ENCODE data around the gene KIF19.

The KIF19 gene

DNA sequence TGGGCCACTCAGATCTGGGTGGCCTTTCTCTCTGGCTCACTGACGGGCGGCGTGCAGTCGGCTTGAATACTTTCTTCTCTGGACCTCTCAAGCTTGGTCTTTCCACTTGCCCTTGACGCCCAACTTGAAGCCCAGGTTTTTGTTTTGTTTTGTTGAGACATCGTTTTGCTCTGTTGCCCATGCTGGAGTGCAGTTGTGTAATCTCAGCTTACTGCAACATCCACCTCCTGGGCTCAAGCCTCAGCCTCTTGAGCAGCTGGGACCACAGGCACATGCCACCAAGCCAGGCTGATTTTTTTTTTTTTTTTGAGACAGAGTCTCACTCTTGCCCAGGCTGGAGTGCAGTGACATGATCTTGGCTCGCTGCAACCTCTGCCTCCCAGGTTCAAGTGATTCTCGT, 22.7 kb upstream of the KIF19 start:
- no peak for DNase-seq (ENCODE audit: low read depth in 3 of 3)

DNA sequence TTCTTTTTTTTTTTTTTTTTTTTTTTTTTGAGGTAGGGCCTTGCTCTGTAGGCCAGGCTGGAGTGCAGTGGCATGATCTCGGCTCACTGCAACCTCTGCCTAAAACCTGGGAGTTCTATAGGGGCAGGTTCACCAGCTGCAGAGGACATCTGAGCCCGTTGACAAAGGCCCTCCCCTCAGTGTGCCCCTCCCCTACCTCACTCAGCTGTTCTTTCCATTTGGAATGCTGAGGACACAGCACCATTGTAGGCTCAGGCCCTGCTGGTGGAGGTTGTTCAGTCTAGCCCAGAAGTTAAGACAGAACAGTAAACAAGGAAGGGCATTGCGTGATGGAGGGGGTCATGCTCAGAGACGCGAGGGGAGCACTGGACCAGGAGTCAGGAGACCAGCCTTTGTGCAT, 21.8 kb upstream of the KIF19 start:
- DNase-seq (ENCODE audit: low read depth in 3 of 3) = no peak

DNA sequence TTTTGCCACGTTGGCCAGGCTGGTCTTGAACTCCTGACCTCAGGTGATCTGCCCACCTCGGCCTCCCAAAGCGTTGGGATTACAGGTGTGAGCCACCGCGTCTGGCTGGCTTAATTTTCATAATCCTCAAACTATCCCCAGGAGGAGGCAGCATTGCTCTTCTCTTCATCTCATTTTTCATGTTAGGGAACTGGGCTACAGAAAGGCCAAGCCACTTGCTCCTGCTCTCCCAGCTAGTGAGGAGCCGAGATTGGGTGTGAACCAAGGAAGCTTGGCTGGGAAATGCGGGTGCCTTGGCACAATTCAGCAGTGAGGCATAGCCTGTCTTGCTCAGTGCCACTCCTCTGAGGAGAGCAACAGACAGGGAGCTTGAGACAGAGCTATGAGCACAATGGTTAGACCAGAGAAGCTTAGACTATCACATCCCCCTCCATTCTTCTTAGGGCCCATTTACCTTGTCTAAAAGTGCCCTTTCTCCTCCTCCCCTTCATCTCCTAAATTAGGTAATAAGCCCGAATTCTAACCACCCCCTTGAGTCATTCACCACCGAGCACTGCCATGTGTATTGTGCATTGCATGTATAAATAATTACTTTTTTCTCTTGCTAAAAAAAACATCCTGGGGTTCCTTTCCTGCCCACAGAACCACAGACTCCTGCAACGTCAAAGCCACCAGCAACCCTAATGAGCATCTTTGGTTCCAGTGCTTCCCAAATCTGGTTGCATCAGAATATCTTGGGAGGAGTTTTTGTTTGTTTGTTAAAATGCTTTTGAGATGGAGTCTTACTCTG, 20.0 kb upstream of the KIF19 start:
- DNase-seq (ENCODE audit: low read depth in 3 of 3) = no peak

DNA sequence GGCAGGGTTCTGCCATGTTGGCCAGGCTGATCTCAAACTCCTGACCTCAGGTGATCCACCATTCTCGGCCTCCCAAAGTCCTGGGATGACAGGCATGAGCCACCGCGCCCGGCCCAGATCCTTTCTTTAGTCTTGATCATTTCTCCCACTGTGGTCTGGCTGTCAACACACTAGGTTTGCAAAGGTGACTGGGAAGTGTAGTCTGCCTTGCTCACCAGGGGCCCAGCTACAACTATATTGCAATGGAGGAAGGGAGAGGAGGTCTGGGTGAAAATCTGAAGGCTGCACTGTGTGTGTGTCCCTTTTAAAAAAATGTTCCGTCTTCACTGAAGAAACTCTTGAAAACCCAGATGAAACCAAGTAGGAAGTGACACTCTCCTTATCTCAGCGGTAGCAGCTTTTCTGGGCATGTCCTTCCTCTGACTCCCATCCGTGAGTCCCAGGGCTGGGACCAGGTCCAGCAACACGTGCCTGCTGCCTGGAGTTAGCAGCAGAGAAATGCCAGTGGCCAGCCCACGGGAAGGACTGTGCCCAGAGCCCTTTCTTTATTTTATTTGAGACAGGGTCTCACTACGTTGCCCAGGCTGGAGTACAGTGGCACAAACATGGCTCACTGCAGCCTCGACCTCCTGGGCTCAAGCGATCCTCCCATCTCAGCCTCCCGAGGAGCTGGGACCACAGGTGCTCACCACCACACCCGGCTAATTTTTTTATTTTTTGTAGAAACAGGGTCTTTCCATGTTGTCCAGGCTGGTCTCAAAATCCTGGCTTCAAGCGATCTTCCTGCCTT, 17.8 kb upstream of the KIF19 start:
- DNase-seq (ENCODE audit: low read depth in 3 of 3) = no peak

DNA sequence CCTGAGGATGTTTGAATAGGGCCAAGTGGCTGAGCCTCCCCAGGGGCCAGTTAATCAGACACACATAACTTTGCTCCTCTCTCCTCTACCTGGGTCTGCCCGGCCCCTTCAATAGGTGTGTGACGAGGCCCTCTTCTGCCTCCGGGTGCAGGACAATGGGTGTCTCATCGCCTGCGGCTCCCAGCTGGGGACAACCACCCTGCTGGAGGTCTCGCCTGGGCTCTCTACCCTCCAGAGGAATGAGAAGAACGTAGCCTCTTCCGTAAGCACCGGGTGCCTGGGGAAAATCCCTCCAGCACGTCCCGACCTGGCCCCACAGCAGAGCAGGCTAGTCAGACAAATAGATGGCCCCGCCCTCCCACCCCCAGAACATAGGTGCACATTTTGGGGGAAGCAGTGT, 16.1 kb upstream of the KIF19 start:
- no peak for DNase-seq (ENCODE audit: low read depth in 3 of 3)

DNA sequence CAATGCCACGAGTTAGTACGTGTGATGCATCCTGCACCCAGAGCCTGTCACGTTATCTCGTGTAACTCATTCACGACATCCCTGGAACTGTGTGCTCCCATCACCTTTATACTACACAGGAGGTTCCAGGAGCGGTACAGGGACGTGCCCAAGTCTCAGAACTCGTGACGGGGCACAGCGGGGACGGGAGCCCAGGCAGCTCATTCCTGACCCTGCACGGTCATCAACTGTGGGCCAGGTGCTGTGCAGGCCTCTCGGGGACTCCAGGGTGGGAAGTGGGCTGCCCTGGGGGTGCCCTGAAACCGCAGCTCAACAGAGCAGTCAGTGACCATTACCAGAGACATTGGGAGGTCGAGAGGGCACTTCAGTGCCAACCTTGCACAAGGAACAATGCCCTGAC, 11.1 kb upstream of the KIF19 start:
- DNase-seq (ENCODE audit: low read depth in 3 of 3) = no peak

DNA sequence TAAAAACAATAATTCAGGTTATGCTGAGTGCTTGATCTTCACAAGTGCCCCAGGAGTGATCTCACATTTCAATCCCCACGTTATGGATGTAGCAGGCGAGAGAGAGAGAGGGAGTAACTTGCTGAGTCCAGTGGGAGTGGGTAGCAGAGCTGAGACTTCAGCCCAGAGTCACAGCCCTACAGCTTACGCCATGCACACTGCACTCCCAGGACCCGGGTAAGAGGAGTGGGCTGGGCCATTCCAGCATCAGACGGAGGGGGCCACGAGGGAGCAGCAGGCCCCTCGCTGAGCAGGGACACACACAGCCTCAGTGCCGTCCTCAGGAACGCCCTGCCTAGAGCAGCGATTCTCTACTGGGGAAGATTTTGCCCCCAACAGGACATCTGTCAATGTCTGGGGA, 9.8 kb upstream of the KIF19 start:
- no peak for DNase-seq (ENCODE audit: low read depth in 3 of 3)

DNA sequence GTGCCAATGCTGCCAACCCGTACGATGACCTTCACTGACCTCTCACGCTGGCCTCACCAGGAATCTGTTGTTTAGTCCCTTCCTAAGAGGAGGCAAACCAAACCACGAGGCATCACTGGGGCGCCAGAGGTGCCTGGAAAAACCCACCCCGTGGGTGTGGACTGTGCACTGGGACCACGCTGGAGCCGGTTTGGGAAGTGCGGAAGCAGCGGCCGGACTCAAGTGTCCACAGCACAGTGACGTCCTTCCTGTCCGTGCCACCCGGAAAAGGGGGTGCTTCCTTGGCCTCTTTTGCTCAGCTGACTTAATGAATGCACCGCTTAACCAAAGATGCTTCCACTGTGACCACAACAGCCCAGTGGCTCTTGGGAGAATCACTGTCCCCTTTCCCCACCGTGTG, 9.0 kb upstream of the KIF19 start:
- DNase-seq (ENCODE audit: low read depth in 3 of 3) = no peak

DNA sequence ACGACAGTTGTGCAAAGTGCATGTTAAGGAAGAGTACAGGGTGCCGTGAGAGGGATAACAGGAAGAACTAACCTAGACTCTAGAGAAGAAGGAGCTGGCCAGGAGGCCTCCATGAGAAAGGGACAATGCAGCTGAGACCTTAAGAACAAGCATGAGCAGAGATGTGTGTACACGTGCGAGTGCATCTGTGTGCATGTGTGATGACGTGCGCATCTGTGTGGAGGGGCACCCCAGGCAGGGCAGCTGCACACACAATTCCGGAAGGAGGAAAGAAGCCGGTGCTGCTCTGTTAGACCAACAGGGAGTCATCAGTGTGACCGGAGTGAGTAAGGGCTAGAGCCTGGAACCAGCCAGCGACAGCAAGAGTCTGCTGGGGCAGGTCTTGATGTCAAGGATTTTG, 7.6 kb upstream of the KIF19 start:
- DNase-seq (ENCODE audit: low read depth in 3 of 3) = no peak

DNA sequence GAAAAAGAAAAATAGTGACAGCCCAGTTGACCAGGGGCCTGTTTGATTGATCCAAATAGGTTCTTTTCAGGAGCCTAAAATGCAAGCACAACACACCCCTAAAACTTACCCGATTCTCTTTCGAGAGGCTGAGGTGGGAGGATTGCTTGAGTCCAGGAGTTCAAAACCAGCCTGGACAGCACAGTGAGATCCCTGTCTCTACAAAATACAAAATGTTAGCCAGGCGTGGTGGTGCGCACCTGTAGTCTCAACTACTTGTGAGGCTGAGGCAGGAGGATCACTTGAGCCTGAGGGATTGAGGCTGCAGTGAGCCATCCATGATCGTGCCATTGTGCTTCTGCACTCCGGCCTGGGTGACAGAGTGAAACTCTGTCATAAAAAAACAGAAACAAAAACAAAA, 1.5 kb upstream of the KIF19 start:
- no peak for DNase-seq (ENCODE audit: low read depth in 3 of 3)

DNA sequence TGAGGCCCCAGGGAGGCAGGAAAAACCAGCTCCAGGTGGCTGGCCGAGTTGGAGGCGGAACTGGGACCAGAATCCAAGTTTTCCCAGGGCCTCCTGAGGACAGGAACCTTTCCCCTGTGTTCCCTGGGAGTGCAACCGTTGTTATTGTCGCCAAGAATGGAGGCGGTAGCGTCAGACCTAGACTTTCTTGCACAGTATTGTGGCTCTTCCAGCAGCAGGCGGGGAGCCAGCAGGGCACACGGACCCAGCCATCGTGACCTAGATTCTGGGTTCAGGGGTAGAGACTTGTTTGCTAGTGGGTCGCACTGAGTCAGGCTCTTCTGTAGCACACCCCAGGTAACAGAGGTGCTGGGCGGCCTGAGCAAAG, 667 bp upstream of the KIF19 start:
- no peak for DNase-seq (ENCODE audit: low read depth in 3 of 3)

DNA sequence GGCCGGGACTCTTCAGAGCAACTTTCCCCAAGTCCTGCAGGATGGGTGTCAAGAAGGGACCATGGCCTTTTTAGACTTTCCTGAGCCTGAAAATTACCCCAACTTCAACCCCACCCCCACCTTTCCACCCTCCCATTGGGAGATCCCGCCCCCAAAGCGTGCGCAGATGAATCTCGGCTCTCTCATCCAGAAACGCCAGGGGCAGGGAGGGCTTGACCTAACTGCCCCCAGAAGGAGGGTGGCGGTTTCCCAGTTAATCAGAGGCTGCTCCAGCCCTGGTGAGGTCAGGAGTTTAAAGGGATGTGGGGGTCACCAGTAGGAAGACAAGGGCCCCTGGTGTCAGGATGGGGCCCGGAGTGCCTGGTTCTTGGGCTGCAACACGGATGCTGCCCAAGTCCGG, 480 bp downstream of the KIF19 start:
- DNase-seq (ENCODE audit: low read depth in 3 of 3) = no peak

DNA sequence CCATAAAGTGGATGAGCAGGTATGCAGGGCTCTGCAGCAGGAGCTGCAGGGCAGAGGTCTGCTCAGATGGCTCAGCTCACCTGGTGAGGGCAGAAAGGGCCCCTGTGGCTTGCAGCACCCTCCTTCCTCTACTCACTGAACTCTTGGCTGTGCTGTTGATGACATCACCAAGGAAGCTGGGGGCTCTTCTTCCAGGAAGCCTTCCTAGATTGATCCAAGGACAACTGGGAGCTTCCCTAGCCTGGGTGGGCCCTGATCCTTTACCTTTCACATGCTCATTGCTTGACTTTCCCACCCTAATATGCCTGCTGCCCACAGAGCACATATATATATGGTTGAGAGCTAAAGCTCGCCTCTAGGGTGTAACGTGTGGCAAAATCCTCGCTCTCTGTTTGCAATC, 2.5 kb downstream of the KIF19 start:
- DNase-seq (ENCODE audit: low read depth in 3 of 3) = no peak

DNA sequence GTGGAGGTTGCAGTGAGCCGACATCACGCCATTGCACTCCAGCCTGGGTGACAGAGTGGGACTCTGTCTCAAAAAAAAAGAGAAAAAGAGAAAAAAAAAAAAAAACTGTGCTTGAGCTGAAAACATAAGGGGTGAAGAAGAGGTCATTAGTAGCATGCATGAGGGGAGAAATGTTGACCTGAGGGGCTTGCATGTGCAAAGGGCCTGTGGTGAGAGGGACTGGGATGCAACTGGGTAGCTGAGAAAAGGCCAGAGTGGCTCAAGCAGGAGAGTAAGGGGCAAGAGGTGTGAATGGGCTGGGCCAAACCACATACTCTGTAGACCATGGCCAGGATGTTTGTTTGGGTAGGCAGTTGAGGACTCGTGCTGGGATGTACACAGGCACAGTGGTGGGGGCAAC, 3.4 kb downstream of the KIF19 start:
- no peak for DNase-seq (ENCODE audit: low read depth in 3 of 3)

DNA sequence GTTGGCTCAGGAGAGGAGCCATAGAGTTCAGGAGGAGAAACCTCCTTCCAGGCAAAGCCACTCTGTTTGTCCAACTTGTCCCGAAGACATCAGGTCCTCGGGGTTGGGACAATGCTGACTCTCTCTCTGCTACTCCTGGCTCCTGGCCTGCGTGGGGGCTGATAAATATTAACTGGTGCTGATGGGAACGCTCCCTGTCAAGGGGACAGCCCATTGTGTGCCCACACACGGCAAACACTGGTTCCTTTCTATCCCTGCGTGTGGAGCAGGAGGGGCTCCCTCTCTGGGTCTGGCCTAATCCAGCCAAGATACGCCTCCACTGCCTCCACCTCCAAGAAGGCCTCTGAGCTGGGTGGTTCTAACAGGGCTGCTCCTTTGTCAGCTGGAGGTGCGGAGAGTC, 4.4 kb downstream of the KIF19 start:
- DNase-seq (ENCODE audit: low read depth in 3 of 3) = no peak

DNA sequence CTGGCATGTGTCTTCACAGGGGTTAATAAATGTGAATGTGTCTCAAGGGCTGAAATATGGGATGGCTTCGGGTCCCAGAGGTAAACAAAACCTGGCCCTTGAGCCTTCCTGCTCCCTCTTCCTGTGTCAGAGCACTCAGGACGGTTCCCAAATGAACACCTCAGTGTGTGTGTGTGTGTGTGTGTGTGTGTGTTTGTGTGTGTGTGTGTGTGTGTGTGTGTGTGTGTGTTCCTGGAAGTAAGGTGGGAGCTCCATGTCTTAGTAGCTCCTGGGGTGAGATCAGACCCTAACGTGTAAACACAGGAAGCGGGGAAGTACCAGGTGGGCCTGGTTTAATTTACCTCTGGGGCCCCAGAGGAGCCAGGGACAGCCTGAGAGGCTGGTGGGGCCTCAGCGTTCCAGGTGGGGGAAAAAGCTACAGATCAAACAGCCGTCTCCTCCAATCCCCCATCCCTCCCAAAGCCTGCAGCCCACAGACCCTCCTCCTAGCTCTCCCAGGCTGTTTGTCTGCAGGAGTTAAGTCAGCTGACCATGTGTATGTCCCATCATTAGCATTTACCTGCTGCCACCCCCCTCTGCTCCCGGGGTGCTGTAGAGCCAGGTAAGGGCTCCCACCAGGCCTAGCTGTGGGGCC, 6.1 kb downstream of the KIF19 start:
- no peak for DNase-seq (ENCODE audit: low read depth in 3 of 3)

DNA sequence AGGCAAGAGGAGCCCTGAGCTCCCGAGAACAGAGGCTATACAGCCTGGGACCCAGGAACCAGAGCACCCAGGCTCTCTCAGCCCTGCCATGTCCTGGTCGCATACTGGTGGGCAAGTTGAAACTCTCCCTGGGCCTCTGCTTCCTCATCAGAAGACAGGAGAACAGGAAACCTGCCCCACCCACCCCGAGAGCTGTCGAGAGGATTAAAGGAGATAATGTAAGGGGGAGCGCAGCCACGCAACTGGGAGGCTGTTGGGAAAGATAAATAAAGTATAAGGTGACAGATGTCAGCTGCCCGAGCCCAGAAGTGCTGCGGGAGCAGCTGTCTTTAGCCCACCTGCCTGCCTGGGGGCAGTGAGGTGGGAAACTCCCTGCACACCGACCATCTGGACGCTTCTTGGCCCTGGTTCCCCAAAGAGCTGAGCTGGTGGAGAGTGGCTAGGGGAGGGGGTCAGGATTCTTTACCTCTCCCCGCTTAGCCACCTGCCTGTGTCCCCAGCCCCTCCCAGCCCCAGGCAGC, 6.8 kb downstream of the KIF19 start:
- no peak for DNase-seq (ENCODE audit: low read depth in 3 of 3)

DNA sequence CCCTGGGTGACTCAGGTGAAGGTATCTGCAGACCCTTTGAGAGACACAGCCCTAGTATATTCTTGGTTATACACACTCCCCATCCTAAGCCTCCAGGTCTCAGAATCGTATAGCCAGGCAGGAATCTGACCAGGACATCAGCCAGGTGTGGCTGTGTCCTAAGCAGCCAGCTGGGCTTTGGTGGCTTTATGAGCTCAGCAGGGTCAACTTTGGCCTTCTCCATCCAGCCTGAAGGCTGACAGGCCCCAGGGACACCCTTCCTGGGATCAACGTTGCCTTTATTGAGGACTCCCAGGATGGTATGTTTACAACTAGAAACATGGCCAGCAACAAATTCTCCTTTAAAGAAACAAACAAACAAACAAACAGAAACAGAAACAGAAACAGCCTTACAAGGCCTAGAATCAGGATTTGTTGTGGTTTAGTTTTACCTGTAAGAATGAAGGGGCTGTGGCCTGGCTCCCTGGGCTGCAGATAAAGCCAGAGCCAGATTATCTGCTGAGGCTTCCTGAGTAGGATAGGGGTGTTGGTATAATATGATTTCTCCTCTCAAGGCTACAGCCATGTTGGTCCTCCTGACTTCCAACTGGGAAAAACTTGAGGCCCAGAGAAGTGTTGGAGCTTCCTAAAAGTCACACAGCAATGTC, 8.5 kb downstream of the KIF19 start:
- no peak for DNase-seq (ENCODE audit: low read depth in 3 of 3)

DNA sequence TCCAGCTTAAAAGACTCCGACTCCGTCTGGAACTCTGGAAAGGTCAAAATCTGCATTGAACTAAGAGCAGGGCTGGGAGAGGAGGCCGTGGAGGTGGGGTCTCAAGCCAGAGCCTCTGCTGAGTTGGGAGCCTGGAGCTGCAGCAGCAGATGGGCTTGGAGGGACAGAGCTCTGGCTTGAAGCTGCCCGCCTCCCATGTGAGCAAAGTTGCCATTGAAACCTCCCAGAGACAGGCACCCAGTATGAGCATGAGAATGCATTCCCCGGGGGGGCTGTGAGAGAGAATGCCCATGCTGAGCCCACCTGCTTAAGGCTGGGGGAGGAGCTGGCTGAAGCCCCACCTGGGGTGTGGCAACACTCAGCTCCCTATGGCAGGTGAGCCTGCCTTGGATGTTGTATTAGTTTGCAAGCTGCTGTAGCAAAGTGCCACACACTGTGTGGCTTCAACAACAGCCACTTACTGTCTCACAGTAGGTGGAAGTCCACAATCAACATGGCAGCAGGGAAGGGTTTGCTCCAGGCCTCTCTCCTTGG, 9.6 kb downstream of the KIF19 start:
- no peak for DNase-seq (ENCODE audit: low read depth in 3 of 3)

DNA sequence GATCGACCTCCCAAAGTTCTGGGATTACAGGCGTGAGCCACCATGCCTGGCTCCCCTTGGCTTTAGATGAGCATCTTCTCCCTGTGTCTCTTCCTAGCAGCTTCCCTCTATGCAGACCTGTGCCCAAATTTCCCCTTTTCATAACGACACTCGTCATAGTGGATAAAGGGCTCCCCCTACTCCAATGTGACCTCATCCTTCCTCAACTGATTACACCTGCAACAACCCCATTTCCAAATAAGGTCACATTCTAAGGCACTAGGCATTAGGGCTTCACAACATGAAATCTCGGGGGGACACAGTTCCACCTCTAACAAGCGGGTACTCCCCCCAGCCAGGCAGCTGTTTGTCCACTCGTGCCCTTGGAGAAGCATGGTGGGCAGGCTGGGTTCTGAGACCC, 10.3 kb downstream of the KIF19 start:
- no peak for DNase-seq (ENCODE audit: low read depth in 3 of 3)

DNA sequence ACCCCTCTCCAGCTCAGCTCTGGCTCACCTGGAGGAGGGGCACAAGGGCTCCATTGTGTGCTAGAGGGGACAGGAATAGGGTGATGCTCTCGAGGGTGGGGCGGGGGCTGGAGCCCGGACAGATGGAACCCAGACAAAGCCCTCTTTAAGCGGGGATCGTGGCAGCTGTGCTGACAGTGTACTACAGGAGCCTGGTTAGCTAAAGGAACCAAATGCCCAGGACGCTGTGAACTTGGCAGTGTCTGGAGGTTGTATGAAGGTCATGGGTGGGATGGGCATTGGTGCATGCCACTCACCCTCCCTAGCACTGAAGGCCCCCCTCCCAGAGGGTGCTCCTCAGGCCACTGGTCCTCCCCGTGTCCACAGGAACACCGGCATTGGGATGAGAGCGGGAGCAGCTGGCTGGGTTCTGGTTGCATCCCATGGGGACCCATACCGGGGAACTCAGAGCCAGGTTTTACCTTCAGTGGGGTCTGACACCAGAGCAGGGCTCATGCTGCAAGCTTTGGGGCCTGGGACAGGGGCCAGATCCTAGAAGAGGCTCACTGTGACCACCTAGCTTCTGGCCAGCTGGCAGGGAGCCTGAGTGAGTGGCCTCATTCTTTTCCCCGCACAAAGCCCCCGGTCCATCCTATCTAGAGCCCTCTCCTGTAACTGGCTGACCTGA, 11.9 kb downstream of the KIF19 start:
- DNase-seq (ENCODE audit: low read depth in 3 of 3) = no peak

All from stimulated activated CD4-positive, alpha-beta T cell treated with anti-CD3 and anti-CD28 coated beads, TNF-alpha, amount 100 ng/mL, for 48 hours (primary cell).